ENCODE data around the gene CDCA8.

DNA sequence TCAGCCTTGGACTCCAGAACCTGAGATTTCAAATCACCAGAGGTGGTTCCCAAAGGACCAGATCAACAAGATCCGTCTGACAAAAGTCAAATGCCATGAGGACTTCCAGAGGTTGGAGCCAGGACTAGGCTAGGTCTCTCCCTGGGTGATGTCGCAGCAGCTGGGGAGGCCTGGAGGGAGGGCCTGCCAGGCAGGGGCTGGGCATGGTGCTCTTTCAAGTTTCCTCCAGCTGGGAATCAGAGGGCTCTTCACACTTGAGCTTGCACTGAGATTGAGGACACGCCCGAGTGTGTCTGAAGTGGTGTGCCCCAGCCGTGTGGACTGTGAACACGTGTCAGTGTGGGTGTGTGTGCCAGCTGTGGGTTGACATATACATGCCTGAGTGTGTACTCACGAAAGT lies 36.3 kb upstream of the CDCA8 start:
- TF ChIP-seq, protein P1, sequence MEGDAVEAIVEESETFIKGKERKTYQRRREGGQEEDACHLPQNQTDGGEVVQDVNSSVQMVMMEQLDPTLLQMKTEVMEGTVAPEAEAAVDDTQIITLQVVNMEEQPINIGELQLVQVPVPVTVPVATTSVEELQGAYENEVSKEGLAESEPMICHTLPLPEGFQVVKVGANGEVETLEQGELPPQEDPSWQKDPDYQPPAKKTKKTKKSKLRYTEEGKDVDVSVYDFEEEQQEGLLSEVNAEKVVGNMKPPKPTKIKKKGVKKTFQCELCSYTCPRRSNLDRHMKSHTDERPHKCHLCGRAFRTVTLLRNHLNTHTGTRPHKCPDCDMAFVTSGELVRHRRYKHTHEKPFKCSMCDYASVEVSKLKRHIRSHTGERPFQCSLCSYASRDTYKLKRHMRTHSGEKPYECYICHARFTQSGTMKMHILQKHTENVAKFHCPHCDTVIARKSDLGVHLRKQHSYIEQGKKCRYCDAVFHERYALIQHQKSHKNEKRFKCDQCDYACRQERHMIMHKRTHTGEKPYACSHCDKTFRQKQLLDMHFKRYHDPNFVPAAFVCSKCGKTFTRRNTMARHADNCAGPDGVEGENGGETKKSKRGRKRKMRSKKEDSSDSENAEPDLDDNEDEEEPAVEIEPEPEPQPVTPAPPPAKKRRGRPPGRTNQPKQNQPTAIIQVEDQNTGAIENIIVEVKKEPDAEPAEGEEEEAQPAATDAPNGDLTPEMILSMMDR (IDR thresholded peaks at IDR 0.05; ENCODE audit: extremely low read depth in 1 of 2, insufficient read depth in 1 of 2, low read depth in 1 of 2, low read length in 2 of 2), result no peak
- TF ChIP-seq MYC (IDR thresholded peaks at IDR 0.05; ENCODE audit: low read depth, low read length) (no peak), POLR2A (IDR thresholded peaks at IDR 0.05; ENCODE audit: low read depth, low read length) (no peak), EZH2 (IDR thresholded peaks at IDR 0.05; ENCODE audit: borderline replicate concordance, low read depth, low read length, severe bottlenecking) (no peak), POLR2AphosphoS5 (IDR thresholded peaks at IDR 0.05; ENCODE audit: insufficient read depth, low read depth, low read length) (no peak)
- TF ChIP-seq, protein P2, sequence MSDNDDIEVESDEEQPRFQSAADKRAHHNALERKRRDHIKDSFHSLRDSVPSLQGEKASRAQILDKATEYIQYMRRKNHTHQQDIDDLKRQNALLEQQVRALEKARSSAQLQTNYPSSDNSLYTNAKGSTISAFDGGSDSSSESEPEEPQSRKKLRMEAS (IDR thresholded peaks at IDR 0.05; ENCODE audit: insufficient read depth, insufficient read length), result no peak

Data from endothelial cell of umbilical vein (primary cell).